Tibial artery (tissue), 4 donors: Measurements from ENCODE around the gene FGD4.

Source experiments
- DNase-seq, 2 donors: peaks; one replicate each; pipeline ENCODE4 v3.0.0-alpha.2; 2019
- H3K27ac ChIP-seq, 2 donors: fragments of 200-600 bp; sonication (generic) in 1 of 2; 1 replicate in 1 of 2; 2 replicates in 1 of 2; pipeline ENCODE4 v1.5.1; 2018 to 2019; ENCODE audit warnings: mild to moderate bottlenecking in 1 of 2
- H3K27me3 ChIP-seq, 2 donors: fragments of 200-600 bp; sonication (generic) in 1 of 2; one replicate each; pipeline versions ENCODE4 v1.5.1 to v1.6.0; 2016 to 2019
- H3K36me3 ChIP-seq, 3 donors: fragments of 200-600 bp; sonication (generic) in 2 of 3; one replicate each; pipeline ENCODE4 v1.5.1; 2016 to 2019; ENCODE audit warnings: mild to moderate bottlenecking in 2 of 3
- H3K4me1 ChIP-seq, 4 donors: fragments of 200-600 bp; sonication (generic) in 2 of 4; 1 replicate in 3 of 4; 2 replicates in 1 of 4; pipeline ENCODE4 v1.5.1; 2016 to 2019
- H3K4me3 ChIP-seq, 2 donors: fragments of 200-600 bp; sonication (generic) in 1 of 2; 1 replicate in 1 of 2; 2 replicates in 1 of 2; pipeline ENCODE4 v1.5.1; 2018 to 2019; ENCODE audit warnings: mild to moderate bottlenecking in 2 of 2
- H3K9me3 ChIP-seq, 3 donors: fragments of 200-600 bp; sonication (generic) in 1 of 3; one replicate each; pipeline ENCODE4 v1.5.1; 2016 to 2019
- intact Hi-C: fragments of 100-400 bp; cut with DNase I; formaldehyde crosslinking; loops from one replicate; pipeline ENCODE4 v1.15.0; 2023; ENCODE audit warnings: low total_unique reads
- TF ChIP-seq, protein P1 (sequence below), 2 experiments: fragments of 200-600 bp in 1 of 2; fragments of 450-650 bp in 1 of 2; IDR thresholded peaks; one replicate each; pipeline ENCODE4 v1.5.1; 2017 to 2019; ENCODE audit warnings: antibody characterized with exemption in 2 of 2, mild to moderate bottlenecking in 1 of 2, moderate library complexity in 1 of 2

Gene FGD4

DNA sequence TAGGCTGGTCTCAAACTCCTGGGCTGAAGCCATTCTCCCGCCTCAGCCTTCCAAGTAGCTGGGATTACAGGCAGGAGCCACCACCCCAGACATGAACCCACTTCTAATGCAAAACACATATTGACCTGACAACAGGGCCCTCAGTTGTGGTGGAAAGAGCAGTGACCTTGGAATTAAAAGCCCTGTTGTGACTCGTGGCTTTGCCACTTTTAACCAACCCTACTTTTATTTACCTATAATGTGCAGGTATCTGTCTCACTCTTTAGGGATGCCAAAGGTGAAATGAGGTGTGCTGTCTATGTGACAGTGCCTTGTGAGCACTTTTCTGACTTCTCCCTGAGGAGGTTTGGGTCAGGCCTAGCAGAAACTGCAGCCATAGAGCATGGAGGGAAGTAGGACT, 146.9 kb downstream of the FGD4 start:
- H3K9me3 ChIP-seq = no peaks in the 10 kb centered on the region
- TF ChIP-seq, protein P1, sequence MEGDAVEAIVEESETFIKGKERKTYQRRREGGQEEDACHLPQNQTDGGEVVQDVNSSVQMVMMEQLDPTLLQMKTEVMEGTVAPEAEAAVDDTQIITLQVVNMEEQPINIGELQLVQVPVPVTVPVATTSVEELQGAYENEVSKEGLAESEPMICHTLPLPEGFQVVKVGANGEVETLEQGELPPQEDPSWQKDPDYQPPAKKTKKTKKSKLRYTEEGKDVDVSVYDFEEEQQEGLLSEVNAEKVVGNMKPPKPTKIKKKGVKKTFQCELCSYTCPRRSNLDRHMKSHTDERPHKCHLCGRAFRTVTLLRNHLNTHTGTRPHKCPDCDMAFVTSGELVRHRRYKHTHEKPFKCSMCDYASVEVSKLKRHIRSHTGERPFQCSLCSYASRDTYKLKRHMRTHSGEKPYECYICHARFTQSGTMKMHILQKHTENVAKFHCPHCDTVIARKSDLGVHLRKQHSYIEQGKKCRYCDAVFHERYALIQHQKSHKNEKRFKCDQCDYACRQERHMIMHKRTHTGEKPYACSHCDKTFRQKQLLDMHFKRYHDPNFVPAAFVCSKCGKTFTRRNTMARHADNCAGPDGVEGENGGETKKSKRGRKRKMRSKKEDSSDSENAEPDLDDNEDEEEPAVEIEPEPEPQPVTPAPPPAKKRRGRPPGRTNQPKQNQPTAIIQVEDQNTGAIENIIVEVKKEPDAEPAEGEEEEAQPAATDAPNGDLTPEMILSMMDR (IDR thresholded peaks at IDR 0.05) = no peak
- H3K27me3 ChIP-seq = no peaks in the 10 kb centered on the region
- no peak overlapping the region for H3K4me3 ChIP-seq
- H3K27ac ChIP-seq = peak overlapping the region; percentile 30 to 75
- DNase-seq = no peak
- peaks cover 0 to 99% (median 68%) of the 10 kb centered on the region in 4 donors for H3K4me1 ChIP-seq
- intact Hi-C loops = no loop called here
- H3K36me3 ChIP-seq = no peaks in the 10 kb centered on the region

DNA sequence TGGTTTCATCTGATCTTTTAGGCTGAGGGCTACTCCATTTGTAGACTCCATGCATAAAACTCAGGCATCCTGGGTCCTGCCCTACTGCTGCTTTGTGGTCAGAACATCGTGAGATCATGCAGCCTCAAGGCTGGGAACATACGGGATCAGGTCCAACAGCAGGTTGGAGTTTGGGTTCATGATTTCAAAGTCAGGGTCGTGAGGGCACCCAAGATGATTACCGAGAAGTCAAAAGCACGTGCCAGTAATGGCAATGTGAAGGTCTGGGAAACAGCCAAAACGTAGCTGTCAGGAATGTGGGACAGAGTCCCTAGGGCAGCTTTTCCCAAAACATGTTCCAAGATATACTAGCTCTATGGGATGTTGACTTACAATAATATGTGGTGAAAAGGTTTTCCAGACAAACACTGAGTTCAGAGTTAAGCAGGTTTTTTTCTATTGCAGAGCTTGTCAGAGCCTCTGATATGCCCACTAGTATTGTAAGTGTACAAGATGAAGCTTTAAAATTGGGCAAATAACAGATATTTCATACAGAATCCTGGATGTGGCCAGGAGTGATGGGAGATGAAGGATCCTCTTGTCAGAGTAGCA, 149.4 kb downstream of the FGD4 start:
- TF ChIP-seq, protein P1 (IDR thresholded peaks at IDR 0.05) = no peak
- Histone ChIP-seq H3K36me3 (no peaks in the 10 kb centered on the region), H3K4me3 (peak overlapping the region; percentile 14 to 23), H3K4me1 (peaks cover 0 to 82% (median 51%) of the 10 kb centered on the region in 4 donors), H3K27ac (peak overlapping the region; percentile 75 to 76), H3K9me3 (no peaks in the 10 kb centered on the region), H3K27me3 (no peaks in the 10 kb centered on the region)
- DNase-seq = peak; percentile 61 to 76
- intact Hi-C loops = no loop called here

DNA sequence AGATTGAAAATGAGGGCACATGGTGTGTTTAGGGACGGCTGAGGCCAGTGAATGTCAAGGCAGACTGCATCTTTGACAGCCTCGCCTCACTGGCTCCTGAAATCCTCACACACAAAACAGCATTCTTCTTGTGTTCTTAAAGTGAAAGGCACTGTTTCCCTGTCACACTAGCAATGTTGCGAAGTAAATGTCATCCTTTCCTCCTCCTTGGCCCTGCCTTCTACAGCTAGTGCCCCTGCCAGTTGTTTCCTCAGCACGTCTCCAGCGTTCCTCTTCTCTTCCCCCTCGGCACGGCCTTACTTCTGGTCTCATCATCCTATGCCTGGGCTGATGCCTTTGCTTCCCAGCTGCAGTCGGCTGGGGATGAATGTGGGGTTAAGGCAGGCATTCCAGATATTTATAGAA, 150.3 kb downstream of the FGD4 start:
- peak in 1 of 2 donors; percentile 30 for DNase-seq
- H3K27ac ChIP-seq = peak overlapping the region; percentile 75 to 76
- peak overlapping the region; percentile 14 to 23 for H3K4me3 ChIP-seq
- TF ChIP-seq, protein P1 (IDR thresholded peaks at IDR 0.05) = no peak
- H3K9me3 ChIP-seq = no peaks in the 10 kb centered on the region
- no peaks in the 10 kb centered on the region for H3K27me3 ChIP-seq
- H3K36me3 ChIP-seq = no peaks in the 10 kb centered on the region
- H3K4me1 ChIP-seq = peaks cover 0 to 80% (median 50%) of the 10 kb centered on the region in 4 donors
- intact Hi-C loops = no loop called here

DNA sequence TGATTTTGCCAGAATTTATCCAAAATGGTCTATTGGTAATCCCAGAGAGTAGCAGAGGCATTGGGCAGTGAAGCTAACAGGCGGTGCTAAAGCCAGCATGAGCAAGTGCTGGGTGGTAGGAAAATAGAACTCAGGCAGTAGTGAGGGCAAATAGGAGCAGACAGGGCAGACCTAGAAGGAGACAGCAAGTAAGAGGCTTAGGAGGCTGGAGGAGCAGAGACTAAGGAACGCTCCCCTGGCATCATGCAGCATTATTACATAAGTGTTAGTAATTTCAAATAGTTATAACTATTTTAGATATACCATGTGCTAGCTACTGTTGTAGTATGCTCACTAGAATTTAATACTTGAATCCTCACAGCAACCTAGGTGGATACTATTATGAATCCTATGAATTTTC, 151.7 kb downstream of the FGD4 start:
- Histone ChIP-seq H3K27ac (peak overlapping the region in 1 of 2 donors; percentile 75), H3K27me3 (no peaks in the 10 kb centered on the region), H3K4me3 (no peak overlapping the region), H3K36me3 (no peaks in the 10 kb centered on the region), H3K4me1 (peaks cover 0 to 72% (median 39%) of the 10 kb centered on the region in 4 donors), H3K9me3 (no peaks in the 10 kb centered on the region)
- intact Hi-C loops = no loop called here
- no peak for DNase-seq
- TF ChIP-seq, protein P1 (IDR thresholded peaks at IDR 0.05) = no peak

DNA sequence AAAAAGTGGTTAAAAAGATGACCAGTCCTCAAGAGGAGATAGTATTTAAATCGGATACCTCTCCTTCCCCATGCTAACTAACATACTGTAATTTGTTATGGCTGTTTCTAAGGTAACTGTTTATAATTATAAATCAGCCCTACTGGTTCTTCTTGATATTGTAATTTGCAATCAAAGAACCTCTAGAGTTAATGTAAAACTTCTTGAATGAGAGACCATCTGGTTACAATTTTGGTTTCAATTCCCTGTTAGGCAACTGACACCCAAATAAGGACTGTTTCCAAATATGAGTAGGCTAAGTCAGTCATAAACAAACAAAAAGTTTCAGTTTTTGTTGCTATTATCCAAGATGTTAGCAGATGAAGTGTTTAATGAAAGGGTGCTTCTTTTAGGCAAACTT, 159.5 kb downstream of the FGD4 start:
- DNase-seq = no peak
- intact Hi-C loops = no loop called here
- TF ChIP-seq, protein P1 (IDR thresholded peaks at IDR 0.05) = no peak

More for the DNA sequence above, 159.5 kb downstream of the FGD4 start:
- no peaks in the 10 kb centered on the region for H3K9me3 ChIP-seq
- peaks cover 0 to 48% (median 6%) of the 10 kb centered on the region in 4 donors for H3K4me1 ChIP-seq
- peak overlapping the region; percentile 3 to 45 for H3K27ac ChIP-seq
- H3K4me3 ChIP-seq = peak overlapping the region in 1 of 2 donors; percentile 13
- H3K27me3 ChIP-seq = no peaks in the 10 kb centered on the region
- peaks cover 0 to under 1% (median 0%) of the 10 kb centered on the region in 3 donors for H3K36me3 ChIP-seq
